Esophagus muscularis mucosa (tissue), 4 donors: ENCODE measurements around the gene SPOCK3. TPM values are rescaled to one million over a fixed set of nuclear protein-coding genes. Genes with fewer than 3 reads are reported as not detected.

Experiments
- DNase-seq: peaks from one replicate; pipeline ENCODE4 v3.0.0-alpha.2; 2017; ENCODE audit errors: extremely low spot score
- H3K27ac ChIP-seq, 4 donors: fragments of 200-600 bp; sonication (generic); replicated peaks in 1 of 4; 1 replicate in 3 of 4; 2 replicates in 1 of 4; pipeline ENCODE4 v1.5.1; 2016 to 2019; ENCODE audit warnings: mild to moderate bottlenecking in 1 of 4
- H3K27me3 ChIP-seq, 4 donors: fragments of 200-600 bp; sonication (generic); one replicate each; pipeline versions ENCODE4 v1.5.1 to v1.6.0; 2016 to 2019
- H3K36me3 ChIP-seq, 4 donors: fragments of 200-600 bp; sonication (generic); one replicate each; pipeline ENCODE4 v1.5.1; 2016 to 2019
- H3K4me1 ChIP-seq, 4 donors: fragments of 200-600 bp; sonication (generic); one replicate each; pipeline ENCODE4 v1.5.1; 2016 to 2019
- H3K4me3 ChIP-seq, 4 donors: fragments of 200-600 bp; sonication (generic); 1 replicate in 2 of 4; 2 replicates in 2 of 4; pipeline ENCODE4 v1.5.1; 2016 to 2019; ENCODE audit warnings: mild to moderate bottlenecking in 4 of 4, moderate library complexity in 1 of 4
- H3K9me3 ChIP-seq, 4 donors: fragments of 200-600 bp; sonication (generic); 1 replicate in 3 of 4; 2 replicates in 1 of 4; pipeline ENCODE4 v1.5.1; 2016 to 2019
- EP300 ChIP-seq: sonication (generic); formaldehyde crosslinking; IDR thresholded peaks from one replicate; pipeline ENCODE4 v1.6.1; 2017; ENCODE audit warnings: antibody characterized with exemption
- POLR2A ChIP-seq: fragments of 450-650 bp; IDR thresholded peaks from one replicate; pipeline ENCODE4 v1.6.1; 2017; ENCODE audit warnings: antibody characterized with exemption, moderate library complexity, mild to moderate bottlenecking, low read depth
- POLR2AphosphoS5 ChIP-seq, 2 donors: sonication (generic); formaldehyde crosslinking; IDR thresholded peaks; one replicate each; pipeline ENCODE4 v1.6.1; 2017; ENCODE audit warnings: antibody characterized with exemption in 2 of 2
- WGBS: methylation state at CpG from one replicate; pipeline ENCODE4 v1.1.5; 2018; 5-methylcytosine and 5-hydroxymethylcytosine counted together
- intact Hi-C: fragments of 100-400 bp; cut with DNase I; formaldehyde crosslinking; loops from one replicate; pipeline ENCODE4 v1.15.1; 2023
- total RNA-seq, 4 donors: library from RNA; depleted of rRNA; stranded (reverse); fragments of >200 nt; gene quantifications; one replicate each; pipeline versions ENCODE4 v1.1.0 to v1.2.1, GENCODE V29; 2016
- TF ChIP-seq, protein P1 (sequence below), 3 experiments: fragments of 200-600 bp in 2 of 3; fragments of 450-650 bp in 1 of 3; sonication (generic) in 2 of 3; IDR thresholded peaks; one replicate each; pipeline ENCODE4 v1.5.1; 2017 to 2019; ENCODE audit warnings: antibody characterized with exemption in 3 of 3, mild to moderate bottlenecking in 2 of 3, moderate library complexity in 1 of 3

Gene SPOCK3
- total RNA-seq, 4 donors from 2014 or later, result 0.52 to 5.0 (median 2.3) TPM

DNA sequence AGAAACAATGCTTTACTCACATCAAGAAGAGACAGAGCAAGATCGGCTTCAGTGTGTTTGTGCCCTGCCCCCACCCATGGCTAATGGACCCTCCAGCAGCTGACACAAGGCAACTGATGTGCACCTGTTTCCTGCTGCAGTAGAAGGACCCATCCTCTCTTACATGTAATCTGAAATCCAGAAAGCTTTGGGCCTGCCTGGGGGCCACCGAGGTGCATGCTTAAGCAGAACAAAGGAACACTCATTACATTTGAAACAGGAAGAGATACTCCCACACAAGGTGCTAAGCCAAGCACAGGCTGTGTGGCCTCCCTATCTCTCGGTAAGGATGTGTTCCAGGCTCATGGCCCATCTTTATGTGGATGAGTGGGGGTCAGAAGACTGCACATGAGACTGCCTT lies 338.0 kb downstream of the SPOCK3 start:
- Histone ChIP-seq H3K4me3 (no peak overlapping the region), H3K9me3 (no peaks in the 10 kb centered on the region), H3K36me3 (no peaks in the 10 kb centered on the region), H3K4me1 (no peaks in the 10 kb centered on the region), H3K27me3 (no peaks in the 10 kb centered on the region), H3K27ac (no peak overlapping the region)
- TF ChIP-seq POLR2A (no peak), EP300 (no peak), POLR2AphosphoS5 (IDR thresholded peaks at IDR 0.05) (no peak)
- TF ChIP-seq, protein P1, sequence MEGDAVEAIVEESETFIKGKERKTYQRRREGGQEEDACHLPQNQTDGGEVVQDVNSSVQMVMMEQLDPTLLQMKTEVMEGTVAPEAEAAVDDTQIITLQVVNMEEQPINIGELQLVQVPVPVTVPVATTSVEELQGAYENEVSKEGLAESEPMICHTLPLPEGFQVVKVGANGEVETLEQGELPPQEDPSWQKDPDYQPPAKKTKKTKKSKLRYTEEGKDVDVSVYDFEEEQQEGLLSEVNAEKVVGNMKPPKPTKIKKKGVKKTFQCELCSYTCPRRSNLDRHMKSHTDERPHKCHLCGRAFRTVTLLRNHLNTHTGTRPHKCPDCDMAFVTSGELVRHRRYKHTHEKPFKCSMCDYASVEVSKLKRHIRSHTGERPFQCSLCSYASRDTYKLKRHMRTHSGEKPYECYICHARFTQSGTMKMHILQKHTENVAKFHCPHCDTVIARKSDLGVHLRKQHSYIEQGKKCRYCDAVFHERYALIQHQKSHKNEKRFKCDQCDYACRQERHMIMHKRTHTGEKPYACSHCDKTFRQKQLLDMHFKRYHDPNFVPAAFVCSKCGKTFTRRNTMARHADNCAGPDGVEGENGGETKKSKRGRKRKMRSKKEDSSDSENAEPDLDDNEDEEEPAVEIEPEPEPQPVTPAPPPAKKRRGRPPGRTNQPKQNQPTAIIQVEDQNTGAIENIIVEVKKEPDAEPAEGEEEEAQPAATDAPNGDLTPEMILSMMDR (IDR thresholded peaks at IDR 0.05), result no peak
- intact Hi-C loops, result no loop called here
- no peak for DNase-seq
- WGBS, result 71% methylated on average over 3 of the region's 3 CpGs

DNA sequence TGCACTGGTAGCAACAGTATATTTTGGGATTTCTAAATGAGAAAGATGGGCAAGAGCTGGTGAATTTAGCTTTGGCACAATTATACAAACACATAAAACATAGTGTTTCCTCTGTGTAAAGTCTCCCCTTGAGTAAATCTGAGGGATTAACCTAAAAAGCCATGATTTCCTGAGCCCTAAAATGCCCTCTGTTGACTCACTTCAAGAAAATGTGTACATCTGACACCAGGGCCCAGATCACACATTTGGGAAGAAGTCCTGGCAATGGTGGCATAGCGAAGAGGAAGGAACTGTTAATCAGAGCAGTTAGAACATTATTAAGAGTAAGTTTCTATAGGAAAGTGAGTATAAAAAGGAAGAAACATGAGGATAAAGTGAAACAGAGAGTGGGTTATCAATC lies 338.5 kb downstream of the SPOCK3 start:
- no peak for TF ChIP-seq POLR2A
- TF ChIP-seq, protein P1 (IDR thresholded peaks at IDR 0.05), result no peak
- TF ChIP-seq POLR2AphosphoS5 (IDR thresholded peaks at IDR 0.05), result no peak
- WGBS, result 100% methylated on average over 1 of the region's 1 CpG
- Histone ChIP-seq H3K9me3 (no peaks in the 10 kb centered on the region), H3K36me3 (no peaks in the 10 kb centered on the region), H3K27ac (no peak overlapping the region), H3K4me3 (no peak overlapping the region), H3K4me1 (no peaks in the 10 kb centered on the region), H3K27me3 (no peaks in the 10 kb centered on the region)
- intact Hi-C loops, result no loop called here
- no peak for DNase-seq

DNA sequence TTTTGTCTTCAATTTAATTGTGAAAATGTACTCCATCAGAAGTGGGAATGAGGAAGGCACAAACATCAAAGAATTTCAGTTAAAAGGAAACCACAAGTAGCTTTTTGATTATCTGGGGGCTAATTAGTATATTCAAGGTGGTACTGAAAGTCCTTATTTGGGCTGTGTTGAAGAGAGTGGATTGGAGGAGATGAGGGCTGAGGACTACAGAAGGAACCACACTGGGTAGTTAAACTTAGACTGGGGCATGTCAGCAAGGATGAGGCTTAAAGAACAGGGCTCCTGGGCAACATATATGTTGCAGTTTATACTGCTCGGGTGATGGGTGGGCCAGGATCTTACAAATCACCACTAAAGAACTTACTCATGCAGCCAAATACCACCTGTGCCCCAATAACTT lies 346.8 kb downstream of the SPOCK3 start:
- 84% methylated on average over 1 of the region's 1 CpG for WGBS
- no peak for DNase-seq
- Histone ChIP-seq H3K4me1 (no peaks in the 10 kb centered on the region), H3K4me3 (no peak overlapping the region), H3K27me3 (no peaks in the 10 kb centered on the region), H3K27ac (no peak overlapping the region), H3K36me3 (no peaks in the 10 kb centered on the region), H3K9me3 (no peaks in the 10 kb centered on the region)
- TF ChIP-seq POLR2AphosphoS5 (IDR thresholded peaks at IDR 0.05) (no peak), POLR2A (no peak), EP300 (no peak)
- TF ChIP-seq, protein P1 (IDR thresholded peaks at IDR 0.05), result no peak
- intact Hi-C loops, result no loop called here

DNA sequence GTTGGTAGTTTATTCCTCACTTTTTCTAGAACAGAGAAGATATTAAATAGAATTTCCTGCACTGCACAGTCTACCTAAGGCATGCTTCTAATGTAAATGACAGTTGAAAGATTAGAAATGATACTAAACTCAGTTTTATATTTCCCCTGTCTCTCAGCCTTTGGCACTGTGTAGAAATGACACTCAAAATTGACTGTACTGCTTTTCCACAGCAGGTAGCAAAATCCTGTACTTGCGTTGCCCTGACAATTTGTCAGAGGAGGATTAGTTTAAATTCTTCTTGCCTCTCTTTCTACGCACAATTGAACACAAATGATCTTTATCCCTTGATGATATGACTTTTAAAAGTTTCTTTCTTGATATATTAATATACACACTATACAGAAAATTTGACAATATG lies 347.6 kb downstream of the SPOCK3 start:
- Histone ChIP-seq H3K9me3 (no peaks in the 10 kb centered on the region), H3K36me3 (no peaks in the 10 kb centered on the region), H3K4me3 (no peak overlapping the region), H3K27ac (no peak overlapping the region), H3K4me1 (no peaks in the 10 kb centered on the region), H3K27me3 (no peaks in the 10 kb centered on the region)
- intact Hi-C loops, result no loop called here
- TF ChIP-seq, protein P1 (IDR thresholded peaks at IDR 0.05), result no peak
- TF ChIP-seq POLR2AphosphoS5 (IDR thresholded peaks at IDR 0.05) (no peak), POLR2A (no peak), EP300 (no peak)
- 91% methylated on average over 2 of the region's 2 CpGs for WGBS
- no peak for DNase-seq

DNA sequence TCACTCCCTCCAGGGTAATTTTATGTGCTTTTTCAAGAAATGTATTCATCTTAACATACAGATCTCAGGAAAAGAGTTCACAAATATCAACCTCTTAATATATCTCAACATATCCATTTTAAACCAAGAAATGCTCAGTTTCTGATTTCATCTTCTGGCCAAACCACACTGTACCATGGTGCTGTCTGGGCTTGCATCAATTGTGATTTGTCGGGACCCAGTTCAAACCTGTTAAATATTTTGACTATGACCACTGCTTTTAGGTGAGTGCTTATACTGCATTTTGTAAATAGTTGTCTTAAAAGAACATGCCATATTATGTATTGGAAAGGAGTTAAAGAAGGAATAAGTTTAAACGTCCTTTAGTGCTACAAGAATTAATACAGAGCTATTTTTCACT lies 352.1 kb downstream of the SPOCK3 start:
- Histone ChIP-seq H3K9me3 (no peaks in the 10 kb centered on the region), H3K27me3 (no peaks in the 10 kb centered on the region), H3K27ac (no peak overlapping the region), H3K36me3 (no peaks in the 10 kb centered on the region), H3K4me3 (no peak overlapping the region), H3K4me1 (no peaks in the 10 kb centered on the region)
- intact Hi-C loops, result no loop called here
- 68% methylated on average over 2 of the region's 2 CpGs for WGBS
- no peak for DNase-seq
- TF ChIP-seq POLR2A (no peak), EP300 (no peak), POLR2AphosphoS5 (IDR thresholded peaks at IDR 0.05) (no peak)
- TF ChIP-seq, protein P1 (IDR thresholded peaks at IDR 0.05), result no peak
